Esophagus muscularis mucosa (tissue), 3 donors: ENCODE data around the gene RPRD1A.

ENCODE experiments used
- CTCF ChIP-seq, 3 experiments: fragments of 200-600 bp in 2 of 3; fragments of 450-650 bp in 1 of 3; sonication (generic) in 2 of 3; IDR thresholded peaks; one replicate each; pipeline ENCODE4 v1.5.1; 2017 to 2019; ENCODE audit warnings: antibody characterized with exemption in 3 of 3, mild to moderate bottlenecking in 2 of 3, moderate library complexity in 1 of 3
- POLR2AphosphoS5 ChIP-seq, 2 donors: sonication (generic); formaldehyde crosslinking; IDR thresholded peaks; one replicate each; pipeline ENCODE4 v1.6.1; 2017; ENCODE audit warnings: antibody characterized with exemption in 2 of 2

DNA sequence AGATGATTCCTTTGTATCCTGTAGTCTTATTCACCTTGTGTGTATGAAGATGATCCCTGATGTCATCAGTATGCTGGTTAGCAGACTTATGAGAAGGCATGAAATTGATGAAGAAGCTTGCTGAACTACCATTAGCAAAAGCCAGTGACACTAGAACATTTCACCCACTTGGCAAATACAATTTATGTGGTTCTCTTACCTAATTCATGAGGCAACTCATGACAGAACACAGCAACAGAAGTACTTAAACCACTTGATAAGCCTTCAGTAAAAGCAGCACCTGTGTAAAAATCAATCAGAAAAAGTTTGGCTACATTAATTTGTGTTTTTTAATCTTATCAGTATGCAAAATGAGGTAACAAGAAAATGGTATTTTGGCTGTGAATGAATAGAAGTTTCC lies 44.9 kb upstream of the RPRD1A start:
- no peak for TF ChIP-seq CTCF (IDR thresholded peaks at IDR 0.05)
- no peak for TF ChIP-seq POLR2AphosphoS5 (IDR thresholded peaks at IDR 0.05)
